ENCODE results near the gene NARS2.
A peak's percentile ranks its signal among the peaks of the same experiment; 100 is the strongest.
"Not testable (repeated sequence)": the region's sequence is repeated elsewhere in the genome, so short reads cannot be mapped to it uniquely, and the experiment has no call there.

The NARS2 gene

DNA sequence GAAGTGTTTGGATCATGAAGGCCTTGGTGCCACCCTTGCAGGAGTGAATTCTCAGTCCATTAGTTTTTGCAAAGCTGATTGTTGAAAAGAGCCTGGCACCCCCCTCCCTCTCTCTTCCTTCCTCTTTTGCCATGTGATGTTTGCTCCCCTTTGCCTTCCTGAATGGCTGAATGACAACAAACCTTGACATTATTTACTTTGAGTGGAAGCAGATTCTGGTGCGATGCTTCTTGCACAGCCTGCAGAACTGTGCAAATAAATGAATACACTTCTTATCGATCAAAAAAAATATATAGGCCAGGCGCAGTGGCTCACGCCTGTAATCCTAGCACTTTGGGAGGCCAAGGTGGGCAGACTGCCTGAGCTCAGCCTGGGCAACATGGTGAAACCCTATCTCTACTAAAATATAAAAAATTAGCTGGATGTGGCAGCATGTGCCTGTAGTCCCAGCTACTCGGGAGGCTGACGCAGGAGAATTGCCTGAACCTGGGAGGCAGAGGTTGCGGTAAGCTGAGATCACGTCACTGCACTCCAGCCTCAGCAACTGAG, 2.0 kb upstream of the NARS2 start:
- DNase-seq (ENCODE audit: low read depth in 2 of 2), result no peak

GRCh38 chr11:78575478-78575877, 814 bp upstream of the NARS2 start:
- no peak for DNase-seq (ENCODE audit: low read depth in 2 of 2)

- no peak for DNase-seq (ENCODE audit: low read depth in 2 of 2)
These were observed 983 bp downstream of the NARS2 start for GRCh38 chr11:78573681-78574080.

DNA sequence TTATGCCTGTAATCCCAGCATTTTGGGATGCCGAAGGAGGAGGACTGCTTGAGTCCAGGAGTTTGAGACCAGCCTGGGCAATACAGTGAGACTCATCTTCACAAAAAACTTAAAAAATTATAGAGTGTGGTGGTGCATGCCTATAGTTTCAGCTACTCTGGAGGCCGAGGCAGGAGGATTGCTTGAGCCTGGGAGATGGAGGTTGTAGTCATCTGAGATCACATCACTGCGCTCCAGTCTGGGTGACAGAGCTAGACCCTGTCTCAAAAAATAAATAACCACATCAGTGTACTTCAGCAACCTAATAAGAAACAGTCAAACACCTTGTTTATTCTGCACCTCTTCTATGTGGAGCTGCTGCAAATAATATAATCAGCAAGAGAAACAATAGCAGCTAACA, 1.4 kb downstream of the NARS2 start:
- no peak for DNase-seq (ENCODE audit: low read depth in 2 of 2)

DNA sequence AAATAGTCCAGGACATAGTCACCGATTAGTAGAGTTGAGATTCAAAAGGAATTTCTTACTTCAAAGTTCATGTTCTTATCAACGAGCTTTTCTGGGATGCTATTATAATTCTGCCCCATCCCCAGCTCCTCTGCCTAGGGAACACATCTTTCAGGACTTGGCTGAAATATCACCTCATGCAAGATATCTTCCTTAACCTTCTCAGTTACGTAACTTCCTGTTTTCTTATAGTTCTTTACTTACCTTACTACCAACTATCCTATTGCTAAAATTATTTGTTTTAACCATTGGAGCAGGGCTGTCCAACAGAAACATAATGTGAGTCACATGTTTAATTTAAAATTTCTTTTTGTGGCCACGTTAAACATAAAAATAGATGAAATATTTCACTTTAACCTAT, 2.3 kb downstream of the NARS2 start:
- no peak for DNase-seq (ENCODE audit: low read depth in 2 of 2)

- DNase-seq (ENCODE audit: low read depth in 2 of 2), result no peak
These were observed 4.6 kb downstream of the NARS2 start for GRCh38 chr11:78570031-78570430.

- DNase-seq (ENCODE audit: low read depth in 2 of 2), result no peak
These were observed 7.5 kb downstream of the NARS2 start for GRCh38 chr11:78567209-78567608.

DNA sequence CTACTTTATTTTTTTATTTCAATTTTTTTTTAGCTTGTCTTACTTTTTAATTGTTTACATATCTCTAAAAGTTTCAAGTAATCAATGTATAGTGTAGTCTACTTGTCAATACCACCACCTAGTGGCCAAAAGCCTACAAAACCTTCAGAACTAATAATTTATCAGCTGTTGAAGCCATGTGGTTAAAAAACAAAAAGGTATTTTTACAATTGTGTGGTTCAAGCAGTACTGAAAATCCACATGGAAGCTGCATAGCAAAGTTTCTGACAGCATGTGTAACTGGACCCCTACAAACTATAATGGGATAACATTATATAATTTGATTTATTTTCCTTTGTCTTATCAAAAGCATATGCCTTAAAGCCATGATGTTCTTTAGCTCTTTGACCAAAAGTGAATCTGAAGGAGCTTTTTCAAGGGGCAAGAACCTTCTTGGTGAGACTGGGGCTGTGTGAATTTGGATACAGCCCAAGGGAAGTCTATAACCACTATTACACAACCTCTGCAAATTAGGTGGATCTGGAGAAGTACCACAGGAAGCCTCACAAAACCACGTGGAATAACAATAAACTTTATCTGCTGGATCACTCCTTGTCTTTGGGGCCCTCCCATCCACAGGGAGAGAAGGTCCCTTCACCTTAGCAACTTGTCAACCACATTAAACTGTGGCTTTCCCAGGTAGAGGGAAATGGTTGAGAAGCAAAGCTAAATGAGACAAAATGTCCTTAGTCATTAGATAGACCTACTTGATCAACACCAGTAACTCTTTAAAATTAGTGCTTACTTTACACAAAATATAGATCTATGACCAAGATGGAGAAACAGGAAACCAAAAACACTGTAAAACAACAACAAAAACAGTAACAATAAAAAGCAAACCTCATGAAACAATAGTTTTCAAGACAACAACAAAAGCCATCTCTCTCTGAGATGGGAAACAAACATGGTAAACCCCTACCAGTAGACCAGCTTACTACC, 9.9 kb downstream of the NARS2 start:
- DNase-seq (ENCODE audit: low read depth in 2 of 2), result peak in 1 of 2 donors; percentile 23

DNA sequence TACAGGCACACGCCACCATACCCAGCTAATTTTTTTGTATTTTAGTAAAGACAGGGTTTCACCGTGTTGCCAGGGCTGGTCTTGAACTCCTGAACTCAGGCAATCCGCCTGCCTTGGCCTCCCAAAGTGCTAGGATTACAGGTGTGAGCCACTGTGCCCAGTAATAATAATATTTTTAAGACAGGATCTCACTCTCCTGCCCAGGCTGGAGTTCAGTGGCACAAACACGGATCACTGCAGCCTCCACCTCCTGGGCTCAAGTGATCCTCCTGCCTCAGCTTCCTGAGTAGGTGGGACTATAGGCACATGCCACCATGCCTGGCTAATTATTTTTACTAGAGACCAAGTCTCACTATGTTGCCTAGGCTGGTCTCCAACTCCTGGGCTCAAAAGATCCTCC, 10.6 kb downstream of the NARS2 start:
- not testable (repeated sequence) for DNase-seq (ENCODE audit: low read depth in 2 of 2)

- DNase-seq (ENCODE audit: low read depth in 2 of 2), result not testable (repeated sequence)
These were observed 11.6 kb downstream of the NARS2 start for GRCh38 chr11:78563090-78563489.

GRCh38 chr11:78562398-78562797, 12.3 kb downstream of the NARS2 start:
- DNase-seq (ENCODE audit: low read depth in 2 of 2), result no peak

DNA sequence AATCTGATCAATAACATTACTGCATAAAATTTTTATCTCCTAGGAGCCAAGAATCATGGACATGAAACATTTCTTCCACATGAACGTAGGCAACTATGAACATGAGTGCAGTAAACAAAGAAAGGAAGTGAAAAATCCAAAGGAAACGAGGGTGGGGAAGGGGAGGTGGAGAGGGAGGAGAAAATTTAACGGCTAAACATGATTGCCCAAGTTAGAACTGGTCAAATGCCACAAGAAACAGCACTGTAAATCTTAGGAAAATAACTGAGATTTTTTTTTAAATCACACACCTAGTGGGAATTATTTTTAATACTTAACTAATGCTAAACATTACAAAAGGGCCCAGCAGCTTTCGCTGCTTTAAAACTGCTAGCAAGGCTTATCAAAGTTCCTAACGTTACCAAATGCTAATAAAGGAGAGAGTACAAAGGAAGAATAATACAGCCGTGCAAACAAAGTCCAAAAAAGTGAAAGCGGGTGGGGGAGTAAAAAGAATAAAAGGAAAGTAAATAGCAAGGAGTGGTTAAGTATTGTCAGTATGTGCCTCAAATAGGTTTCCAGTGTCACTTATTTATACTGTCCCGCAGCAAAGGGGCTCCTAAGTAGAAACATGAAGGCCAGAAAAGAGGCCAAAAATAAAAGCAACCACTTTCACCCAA, 13.7 kb downstream of the NARS2 start:
- no peak for DNase-seq (ENCODE audit: low read depth in 2 of 2)

DNA sequence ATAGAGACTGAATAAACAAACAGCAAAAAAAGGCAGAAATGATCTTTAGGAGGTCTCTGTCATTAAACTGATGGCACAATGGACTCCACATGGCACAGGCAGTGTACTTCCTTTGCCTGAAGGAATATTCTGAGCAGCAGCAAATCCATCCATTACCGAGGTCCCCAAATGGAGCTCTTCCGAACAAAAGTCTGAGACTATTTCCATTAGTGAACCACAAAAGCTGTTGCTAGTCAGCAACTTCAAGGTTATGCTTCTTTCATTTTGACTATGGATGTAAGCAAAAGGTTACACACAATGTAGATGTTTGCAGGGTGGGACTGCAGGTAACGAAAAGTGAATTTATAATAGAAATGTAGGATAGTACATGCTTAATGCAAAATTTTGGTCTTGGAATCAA, 14.5 kb downstream of the NARS2 start:
- no peak for DNase-seq (ENCODE audit: low read depth in 2 of 2)

DNA sequence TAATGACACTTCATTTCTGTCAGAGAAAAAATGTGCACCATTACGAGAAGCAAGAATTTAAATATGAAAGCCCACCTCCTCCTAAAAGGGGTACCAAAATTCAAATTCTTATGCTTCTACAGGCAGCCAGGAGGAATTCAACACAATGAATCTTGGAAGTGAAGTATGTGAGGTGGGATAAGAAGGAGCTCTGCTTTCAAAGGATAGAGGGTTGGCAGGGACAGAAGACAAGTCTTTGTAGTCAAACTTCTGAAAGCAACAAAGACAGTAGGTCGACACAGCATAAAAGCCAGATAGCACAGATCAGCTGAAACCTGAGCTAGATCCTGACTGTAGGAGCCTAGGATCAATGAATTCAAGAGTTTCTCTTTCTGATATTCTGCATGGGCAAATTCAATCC, 17.4 kb downstream of the NARS2 start:
- DNase-seq (ENCODE audit: low read depth in 2 of 2), result no peak

GRCh38 chr11:78555592-78555991, 19.1 kb downstream of the NARS2 start:
- DNase-seq (ENCODE audit: low read depth in 2 of 2), result no peak

DNA sequence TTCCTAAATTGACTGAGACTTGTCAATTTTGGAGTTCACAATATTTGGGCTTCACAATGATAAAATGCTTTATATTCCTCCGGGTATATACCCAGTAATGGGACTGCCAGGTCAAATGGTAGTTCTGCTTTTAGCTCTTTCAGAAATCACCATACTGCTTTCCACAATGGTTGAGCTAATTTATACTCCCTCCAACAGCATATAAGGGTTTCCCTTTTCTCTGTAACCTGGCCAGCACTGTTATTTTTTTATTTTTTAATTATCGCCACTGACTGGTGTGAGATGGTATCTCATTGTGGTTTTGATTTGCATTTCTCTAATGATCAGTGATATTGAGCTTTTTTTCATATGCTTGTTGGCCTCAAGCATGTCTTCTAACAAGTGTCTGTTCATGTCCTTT, 21.8 kb downstream of the NARS2 start:
- DNase-seq (ENCODE audit: low read depth in 2 of 2), result no peak

DNA sequence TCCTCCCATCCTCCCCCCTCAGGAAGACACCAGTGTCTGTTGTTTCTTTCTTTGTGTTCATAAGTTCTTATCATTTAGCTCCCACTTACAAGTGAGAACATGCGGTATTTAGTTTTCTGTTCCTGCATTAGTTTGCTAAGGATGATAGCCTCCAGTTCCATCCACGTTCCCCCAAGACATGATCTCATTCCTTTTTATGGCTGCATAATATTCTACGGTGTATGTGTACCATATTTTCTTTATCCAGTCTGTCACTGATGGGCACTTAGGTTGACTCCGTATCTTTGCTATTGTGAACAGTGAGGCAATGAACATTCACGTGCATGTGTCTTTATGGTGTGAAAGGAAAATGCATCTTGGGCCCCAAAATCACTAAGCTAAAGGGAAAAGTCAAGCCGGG, 22.5 kb downstream of the NARS2 start:
- not testable (repeated sequence) for DNase-seq (ENCODE audit: low read depth in 2 of 2)

- DNase-seq (ENCODE audit: low read depth in 2 of 2), result no peak
These were observed 23.6 kb downstream of the NARS2 start for GRCh38 chr11:78551066-78551465.

DNA sequence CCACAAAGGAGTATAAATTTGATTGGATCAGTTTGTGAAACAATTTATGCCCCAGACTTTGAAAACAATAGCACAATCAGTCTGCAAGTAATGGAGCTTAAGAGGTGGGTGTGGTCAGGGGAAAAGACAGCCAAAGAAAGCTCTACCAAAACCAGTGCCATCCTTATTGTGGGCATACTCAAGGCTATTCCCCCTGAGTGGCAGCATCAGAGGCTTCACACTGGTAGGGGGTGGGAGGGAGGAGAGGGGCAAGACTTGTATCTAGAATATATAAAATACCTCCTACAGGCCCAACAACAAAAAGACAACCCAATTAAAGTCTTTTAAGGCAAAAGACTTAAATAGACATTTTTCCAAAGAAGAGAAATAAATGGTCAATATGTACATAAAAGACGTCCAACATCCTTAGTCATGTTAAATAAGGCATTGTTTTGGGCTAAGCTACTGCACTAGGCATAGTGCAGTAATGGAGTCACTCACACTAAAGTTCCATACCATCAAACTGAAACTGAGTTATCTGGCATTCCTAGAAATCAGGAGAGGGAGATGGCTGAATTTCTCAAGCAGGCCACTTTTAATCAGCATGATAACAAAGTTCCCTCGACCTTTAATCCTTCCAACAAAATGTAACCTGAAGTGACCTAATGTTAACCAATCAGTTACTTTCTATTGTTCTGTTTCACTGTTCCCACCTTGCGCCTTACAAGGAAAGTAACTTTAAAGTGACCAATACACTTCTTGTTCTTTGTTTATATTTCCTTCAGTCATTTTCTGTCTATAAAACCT, 24.8 kb downstream of the NARS2 start:
- DNase-seq (ENCODE audit: low read depth in 2 of 2), result no peak

GRCh38 chr11:78548911-78549590, 25.6 kb downstream of the NARS2 start:
- no peak for DNase-seq (ENCODE audit: low read depth in 2 of 2)

DNA sequence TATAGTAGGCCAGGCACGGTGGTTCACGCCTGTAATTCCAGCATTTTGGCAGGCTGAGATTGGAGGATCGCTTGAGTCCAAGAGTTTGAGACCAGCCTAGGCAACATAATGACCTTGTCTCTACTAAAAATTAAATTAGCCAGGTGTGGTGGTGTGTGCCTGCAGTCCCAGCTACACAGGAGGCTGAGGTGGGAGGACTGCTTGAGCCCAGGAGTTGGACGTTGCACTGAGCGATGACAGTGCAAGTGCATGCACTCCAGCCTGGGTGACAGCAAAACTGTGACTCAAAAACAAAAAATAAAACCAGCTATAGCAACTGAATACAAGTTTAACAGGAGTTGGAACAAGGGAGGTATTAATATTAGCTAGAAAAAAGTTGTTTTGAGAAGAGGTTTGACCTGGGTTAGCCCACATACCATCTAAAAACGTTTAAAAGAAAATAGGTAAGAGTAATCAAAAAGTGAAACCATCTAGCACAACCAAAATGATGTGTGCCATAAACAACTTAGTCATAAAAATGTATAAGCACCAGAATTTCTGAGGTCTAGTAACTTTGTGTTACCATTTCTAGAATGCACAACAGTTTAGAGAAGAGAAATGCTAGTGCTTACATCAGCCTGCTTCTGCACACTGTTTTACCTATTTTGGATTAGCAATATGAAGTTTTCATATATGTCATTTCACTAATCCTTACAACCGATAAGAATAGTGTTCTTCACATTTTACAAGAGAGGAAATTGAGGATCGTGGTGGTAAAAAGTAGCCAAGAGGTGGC, 26.5 kb downstream of the NARS2 start:
- DNase-seq (ENCODE audit: low read depth in 2 of 2), result no peak

All from stimulated activated CD4-positive, alpha-beta T cell treated with anti-CD3 and anti-CD28 coated beads, Interleukin-15, amount 100 ng/mL, for 48 hours (primary cell).